Endodermal cell (in vitro differentiated cells): ENCODE measurements around the gene IFT88. TPM values are rescaled to one million over a fixed set of nuclear protein-coding genes. Genes with fewer than 3 reads are reported as not detected.

ENCODE experiments used
- DNase-seq: peaks from one replicate; pipeline ENCODE4 v3.0.0-alpha.2; 2017
- H3K27ac ChIP-seq: 2 replicates; pipeline ENCODE4 v1.5.1; 2013; ENCODE audit warnings: mild to moderate bottlenecking, low read depth, low read length, moderate library complexity
- H3K27me3 ChIP-seq: 2 replicates; pipeline ENCODE4 v1.6.1; 2013; ENCODE audit warnings: mild to moderate bottlenecking, low read length, moderate library complexity; ENCODE audit not compliant: insufficient read depth, control insufficient read depth, poor library complexity, severe bottlenecking
- H3K36me3 ChIP-seq: 2 replicates; pipeline ENCODE4 v1.7.0; 2013; ENCODE audit warnings: mild to moderate bottlenecking, low read length, moderate library complexity; ENCODE audit not compliant: control insufficient read depth, insufficient read depth
- H3K4me1 ChIP-seq: one replicate; pipeline ENCODE4 v1.7.0; 2013; ENCODE audit warnings: low read length; ENCODE audit not compliant: control insufficient read depth, insufficient read depth
- H3K4me3 ChIP-seq: 2 replicates; pipeline ENCODE4 v1.5.1; 2013; ENCODE audit warnings: mild to moderate bottlenecking, low read length, moderate library complexity
- H3K9ac ChIP-seq: 2 replicates; pipeline ENCODE4 v1.6.1; 2013; ENCODE audit warnings: mild to moderate bottlenecking, low read length, moderate library complexity; ENCODE audit not compliant: poor library complexity, severe bottlenecking; ENCODE audit errors: extremely low read depth
- H3K9me3 ChIP-seq: 2 replicates; pipeline ENCODE4 v1.6.1; 2013; ENCODE audit warnings: mild to moderate bottlenecking, low read length, moderate library complexity; ENCODE audit not compliant: control insufficient read depth
- H3K27ac Mint-ChIP-seq: 2 replicates; pipeline ENCODE4 v1.8.0; 2020; ENCODE audit warnings: mixed read lengths
- H3K27me3 Mint-ChIP-seq: 2 replicates; pipeline ENCODE4 v1.8.0; 2021; ENCODE audit warnings: mild to moderate bottlenecking, mixed read lengths; ENCODE audit not compliant: insufficient read depth
- H3K36me3 Mint-ChIP-seq: 2 replicates; pipeline ENCODE4 v1.8.0; 2020; ENCODE audit warnings: low read depth, mixed read lengths
- H3K4me1 Mint-ChIP-seq: 2 replicates; pipeline ENCODE4 v1.8.0; 2020; ENCODE audit warnings: mixed read lengths
- H3K4me3 Mint-ChIP-seq: 2 replicates; pipeline ENCODE4 v1.8.0; 2020; ENCODE audit warnings: mild to moderate bottlenecking, moderate library complexity, mixed read lengths
- H3K9me3 Mint-ChIP-seq: 2 replicates; pipeline ENCODE4 v1.8.0; 2020; ENCODE audit warnings: mild to moderate bottlenecking, mixed read lengths
- CTCF ChIP-seq: fragments of 200-600 bp; sonication (generic); conservative IDR thresholded peaks from 2 replicates; pipeline ENCODE4 v1.5.0; 2021; ENCODE audit warnings: antibody characterized with exemption, mild to moderate bottlenecking
- WGBS, 2 experiments: methylation state at CpG; one replicate each; pipeline versions ENCODE4 v1.1.5 to v1.1.7; 2013; ENCODE audit warnings: missing lambda C conversion rate in 2 of 2, mixed read lengths in 1 of 2; ENCODE audit not compliant: insufficient coverage in 1 of 2, insufficient read length in 1 of 2; 5-methylcytosine and 5-hydroxymethylcytosine counted together
- total RNA-seq, 2 donors: library from RNA; stranded (reverse); fragmentation: NEBNext Ultra II Directional in 1 of 2; extraction: Animal tissue kit (Norgen Biotek cat#: 25700) in 1 of 2; gene quantifications; 2 replicates in 1 of 2; 3 replicates in 1 of 2; pipeline ENCODE4 v1.2.1, GENCODE V29; 2021

Gene IFT88
- total RNA-seq, 2 donors from 2014 or later = 15.2 to 18.7 TPM

GRCh38 chr13:20667857-20668437 lies 101.0 kb downstream of the IFT88 start:
- H3K4me3 Mint-ChIP-seq = no peak overlapping the region
- no peaks in the 10 kb centered on the region for H3K4me1 Mint-ChIP-seq
- Histone ChIP-seq H3K27me3 (no peaks in the 10 kb centered on the region), H3K4me1 (no peaks in the 10 kb centered on the region), H3K4me3 (no peak overlapping the region), H3K9ac (no peak overlapping the region), H3K36me3 (peaks cover 3% of the 10 kb centered on the region), H3K9me3 (no peaks in the 10 kb centered on the region), H3K27ac (no peak overlapping the region)
- H3K27me3 Mint-ChIP-seq = no peaks in the 10 kb centered on the region
- no peaks in the 10 kb centered on the region for H3K9me3 Mint-ChIP-seq
- peaks cover 13% of the 10 kb centered on the region for H3K36me3 Mint-ChIP-seq
- no peak overlapping the region for H3K27ac Mint-ChIP-seq
- TF ChIP-seq CTCF = no peak
- WGBS, 2 experiments = 90 to 91% methylated on average over 3 to 4 of the region's 4 CpGs
- no peak for DNase-seq

- H3K4me1 ChIP-seq = no peaks in the 10 kb centered on the region
- Mint-ChIP-seq H3K27ac (no peak overlapping the region), H3K4me3 (no peak overlapping the region), H3K27me3 (no peaks in the 10 kb centered on the region), H3K36me3 (peaks cover 13% of the 10 kb centered on the region), H3K4me1 (no peaks in the 10 kb centered on the region), H3K9me3 (no peaks in the 10 kb centered on the region)
- H3K36me3 ChIP-seq = peaks cover 2% of the 10 kb centered on the region
- no peak overlapping the region for H3K27ac ChIP-seq
- WGBS, 2 experiments = 84 to 100% methylated on average over 1 to 4 of the region's 5 CpGs
- H3K9me3 ChIP-seq = no peaks in the 10 kb centered on the region
- no peaks in the 10 kb centered on the region for H3K27me3 ChIP-seq
- H3K9ac ChIP-seq = no peak overlapping the region
- no peak overlapping the region for H3K4me3 ChIP-seq
- DNase-seq = no peak
- no peak for TF ChIP-seq CTCF
Observed at GRCh38 chr13:20669162-20669561, 102.2 kb downstream of the IFT88 start.

- Histone ChIP-seq H3K9ac (no peak overlapping the region), H3K9me3 (no peaks in the 10 kb centered on the region), H3K36me3 (no peaks in the 10 kb centered on the region), H3K4me3 (no peak overlapping the region), H3K27ac (no peak overlapping the region), H3K27me3 (no peaks in the 10 kb centered on the region), H3K4me1 (no peaks in the 10 kb centered on the region)
- no peak for DNase-seq
- Mint-ChIP-seq H3K4me3 (no peak overlapping the region), H3K36me3 (peaks cover 8% of the 10 kb centered on the region), H3K9me3 (no peaks in the 10 kb centered on the region), H3K27ac (no peak overlapping the region), H3K27me3 (no peaks in the 10 kb centered on the region), H3K4me1 (peaks cover under 1% of the 10 kb centered on the region)
- no peak for TF ChIP-seq CTCF
- 94 to 100% methylated on average over 1 of the region's 1 CpG for WGBS, 2 experiments
Observed at GRCh38 chr13:20671789-20672188, 104.8 kb downstream of the IFT88 start.
